Naive thymus-derived CD8-positive, alpha-beta T cell (primary cell): ENCODE data around the gene PHACTR3. TPM values are rescaled to one million over a fixed set of nuclear protein-coding genes. Genes with fewer than 3 reads are reported as not detected.

Experiments
- ATAC-seq, 2 donors: fragments of 150-1000 bp; cut with Tn5 transposase in 1 of 2; sonication (Bioruptor Pico), chemical (Tn5 transposase) in 1 of 2; 1 replicate in 1 of 2; 2 replicates in 1 of 2; pipeline ENCODE4 v1.10.0; 2021; ENCODE audit warnings: mild to moderate bottlenecking in 2 of 2, moderate library complexity in 2 of 2
- POLR2A ChIA-PET: fragments of 350-600 bp; sonication (Branson Sonifier 250); formaldehyde crosslinking; loops from one replicate; lab custom pipeline; 2021; ENCODE audit warnings: antibody characterized with exemption; lab: Charles Lee
- DNase-seq, 10 donors: peaks; one replicate each; pipeline versions ENCODE4 v3.0.0 to v3.0.0-alpha.2; 2020 to 2022
- H3K27ac Mint-ChIP-seq, 10 donors: one replicate each; pipeline ENCODE4 v1.8.0; 2020 to 2022; ENCODE audit warnings: mild to moderate bottlenecking in 10 of 10, mixed read lengths in 10 of 10, moderate library complexity in 4 of 10, inconsistent platforms in 1 of 10
- H3K27me3 Mint-ChIP-seq, 5 donors: one replicate each; pipeline ENCODE4 v1.8.0; 2021 to 2022; ENCODE audit warnings: mixed read lengths in 5 of 5
- H3K36me3 Mint-ChIP-seq, 3 donors: one replicate each; pipeline ENCODE4 v1.8.0; 2020 to 2022; ENCODE audit warnings: mixed read lengths in 3 of 3, mild to moderate bottlenecking in 2 of 3, inconsistent platforms in 1 of 3
- H3K4me1 Mint-ChIP-seq, 4 donors: one replicate each; pipeline ENCODE4 v1.8.0; 2021 to 2022; ENCODE audit warnings: mixed read lengths in 4 of 4
- H3K4me3 Mint-ChIP-seq, 10 donors: one replicate each; pipeline ENCODE4 v1.8.0; 2020 to 2022; ENCODE audit warnings: mild to moderate bottlenecking in 10 of 10, mixed read lengths in 10 of 10, moderate library complexity in 6 of 10, inconsistent platforms in 1 of 10
- H3K9me3 Mint-ChIP-seq, 9 donors: one replicate each; pipeline ENCODE4 v1.8.0; 2020 to 2022; ENCODE audit warnings: mixed read lengths in 9 of 9, mild to moderate bottlenecking in 3 of 9, inconsistent platforms in 1 of 9, moderate library complexity in 1 of 9
- polyA plus RNA-seq, 3 donors: library from polyadenylated mRNA; unstranded; fragments of 300-500 nt; fragmentation: Illumina TruSeq; gene quantifications; one replicate each; pipeline ENCODE4 v1.2.3, GENCODE V29; 2021
- total RNA-seq, 8 experiments: library from RNA in 2 of 8; stranded (reverse) in 2 of 8; gene quantifications; one replicate each; pipeline ENCODE4 v1.2.3 and lab custom pipeline; 2021 to 2026

The PHACTR3 gene
- total and polyA plus RNA-seq, 5 experiments from 2014 or later: not detected

DNA sequence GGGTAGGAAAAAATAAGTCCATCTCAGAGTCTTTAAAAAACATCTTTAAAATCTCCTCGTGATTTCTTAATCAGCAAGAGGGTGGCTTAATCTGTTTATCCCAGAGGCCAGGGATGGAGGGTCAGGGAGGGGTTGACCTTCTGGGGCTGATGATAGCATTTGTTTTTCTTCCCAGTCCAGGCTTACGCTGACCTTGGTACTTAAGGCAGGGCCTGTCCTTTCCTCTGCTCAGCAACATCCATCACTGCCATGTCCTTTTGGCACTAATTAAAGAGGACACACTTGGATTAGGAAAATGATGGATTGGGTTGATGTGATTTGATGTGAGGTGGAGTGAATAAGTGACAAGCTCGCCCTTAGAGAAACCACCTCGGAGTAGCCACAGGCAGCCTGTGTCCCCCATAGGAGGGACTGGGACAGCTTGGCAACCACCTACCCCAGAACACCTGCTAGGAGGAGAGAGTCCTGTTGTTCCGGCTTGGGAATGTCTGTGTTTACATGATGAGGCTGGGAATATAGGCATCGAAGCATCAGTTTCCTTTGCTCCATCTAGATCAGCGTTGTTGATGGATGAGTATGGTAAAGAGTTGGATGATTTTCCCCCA is 44.2 kb downstream of the PHACTR3 start:
- Mint-ChIP-seq H3K27ac (no peak overlapping the region), H3K36me3 (peaks cover 0 to 12% (median 2%) of the 10 kb centered on the region in 3 donors), H3K9me3 (peaks cover 0 to 18% (median 7%) of the 10 kb centered on the region in 9 donors), H3K27me3 (peaks cover 5 to 25% (median 8%) of the 10 kb centered on the region in 5 donors), H3K4me1 (no peaks in the 10 kb centered on the region), H3K4me3 (no peak overlapping the region)
- ATAC-seq (no peak), DNase-seq (no peak)
- POLR2A ChIA-PET: no interaction called here

DNA sequence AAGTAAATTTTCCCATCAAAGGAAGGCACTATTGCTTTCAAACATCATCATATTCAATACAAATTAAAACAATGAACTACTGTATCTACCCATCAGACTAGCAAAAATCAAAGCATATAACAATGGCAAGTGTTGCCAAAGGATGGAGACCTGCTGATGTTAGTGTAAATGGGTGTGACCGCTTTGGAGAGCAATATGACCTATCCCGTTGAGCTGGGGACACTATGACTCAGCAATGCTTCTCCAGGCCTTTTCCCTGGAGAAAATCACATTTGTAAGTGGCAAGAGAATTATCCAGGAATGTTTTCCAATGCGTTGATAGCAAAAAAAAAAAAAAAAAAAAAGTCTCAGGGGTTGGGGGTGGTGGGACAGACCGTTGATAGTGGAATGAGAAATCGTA is 46.1 kb downstream of the PHACTR3 start:
- Mint-ChIP-seq H3K36me3 (peaks cover 0 to 12% (median 2%) of the 10 kb centered on the region in 3 donors), H3K4me1 (no peaks in the 10 kb centered on the region), H3K27ac (no peak overlapping the region), H3K9me3 (peaks cover 0 to 19% (median 10%) of the 10 kb centered on the region in 9 donors), H3K27me3 (peaks cover 5 to 25% (median 8%) of the 10 kb centered on the region in 5 donors), H3K4me3 (no peak overlapping the region)
- POLR2A ChIA-PET: no interaction called here
- no peak for DNase-seq
- no peak for ATAC-seq

DNA sequence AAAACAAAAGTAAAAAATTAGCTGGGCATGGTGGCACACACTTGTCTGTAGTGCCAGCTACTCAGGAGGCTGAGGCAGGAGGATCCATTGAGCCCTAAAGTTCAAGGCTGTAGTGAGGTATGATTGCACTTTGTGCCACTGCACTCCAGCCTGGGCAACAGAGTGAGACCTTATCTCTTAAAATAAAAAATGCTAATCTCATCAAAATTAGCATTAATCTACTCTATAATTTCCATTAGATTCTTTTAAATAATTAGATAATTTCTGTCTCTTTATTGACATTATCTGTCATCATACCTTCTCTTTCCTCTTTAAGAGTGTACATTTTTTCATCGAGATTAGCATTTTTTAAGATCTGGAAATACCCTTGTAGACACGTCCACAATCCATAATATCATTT is 48.0 kb downstream of the PHACTR3 start:
- Mint-ChIP-seq H3K27ac (no peak overlapping the region), H3K4me1 (no peaks in the 10 kb centered on the region), H3K4me3 (no peak overlapping the region), H3K27me3 (peaks cover 3 to 7% (median 5%) of the 10 kb centered on the region in 5 donors), H3K36me3 (peaks cover 0 to 9% (median 0%) of the 10 kb centered on the region in 3 donors), H3K9me3 (peaks cover 5 to 26% (median 14%) of the 10 kb centered on the region in 9 donors)
- ATAC-seq (no peak), DNase-seq (no peak)
- POLR2A ChIA-PET: no interaction called here

DNA sequence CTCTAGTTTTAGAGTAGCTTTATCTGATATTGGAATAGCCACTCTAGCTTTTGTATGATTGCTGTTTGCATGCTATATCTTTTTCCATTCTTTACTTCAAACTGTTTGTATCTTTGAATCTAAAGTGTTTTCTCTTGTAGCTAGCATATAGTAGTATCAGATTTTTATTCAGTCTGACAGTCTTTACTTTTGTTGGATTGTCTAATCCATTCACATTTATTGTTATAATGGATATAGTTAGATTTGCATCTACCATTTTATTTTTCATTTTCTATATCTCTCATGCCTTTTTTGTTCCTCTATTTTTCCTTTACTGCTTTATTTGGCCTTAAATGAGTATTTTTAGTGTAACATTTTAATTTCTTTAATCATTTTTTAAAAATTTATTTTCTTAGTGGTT is 52.1 kb downstream of the PHACTR3 start:
- no peak overlapping the region for H3K27ac Mint-ChIP-seq
- H3K9me3 Mint-ChIP-seq: peaks cover 16 to 53% (median 35%) of the 10 kb centered on the region in 9 donors
- no peak for DNase-seq
- POLR2A ChIA-PET: no interaction called here
- peaks cover 4 to 11% (median 6%) of the 10 kb centered on the region in 5 donors for H3K27me3 Mint-ChIP-seq
- ATAC-seq: no peak
- peaks cover 0 to 27% (median 0%) of the 10 kb centered on the region in 3 donors for H3K36me3 Mint-ChIP-seq
- no peak overlapping the region for H3K4me3 Mint-ChIP-seq
- no peaks in the 10 kb centered on the region for H3K4me1 Mint-ChIP-seq

DNA sequence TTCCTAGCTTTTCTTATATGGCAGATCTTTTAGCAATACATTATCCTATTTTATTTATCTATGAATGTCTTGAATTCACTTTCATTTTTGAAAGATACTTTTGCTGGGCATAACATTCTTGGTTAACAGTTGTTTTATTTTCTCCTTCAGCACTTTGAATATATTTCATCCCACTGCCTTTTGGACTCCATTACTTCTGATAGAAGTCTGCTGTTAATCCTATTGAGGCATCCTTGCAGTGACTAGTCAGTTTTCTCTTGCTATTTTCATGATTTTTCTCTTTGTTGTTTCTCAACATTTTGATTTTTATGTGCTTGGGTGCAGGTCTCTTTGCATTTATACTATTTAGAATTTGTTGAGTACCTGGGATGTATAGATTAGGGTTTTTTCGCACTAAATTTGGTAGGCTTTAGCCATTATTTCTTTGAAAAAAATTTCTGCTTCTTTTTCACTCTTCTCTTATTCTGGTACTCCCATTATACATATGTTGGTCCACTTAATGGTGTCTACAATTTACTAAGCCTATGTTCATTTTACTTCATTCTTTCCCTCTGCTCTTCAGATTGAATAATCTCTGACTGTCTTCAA is 53.2 kb downstream of the PHACTR3 start:
- H3K4me3 Mint-ChIP-seq: no peak overlapping the region
- ATAC-seq: no peak
- peaks cover 16 to 53% (median 35%) of the 10 kb centered on the region in 9 donors for H3K9me3 Mint-ChIP-seq
- peaks cover 1 to 21% (median 15%) of the 10 kb centered on the region in 5 donors for H3K27me3 Mint-ChIP-seq
- H3K4me1 Mint-ChIP-seq: no peaks in the 10 kb centered on the region
- DNase-seq: no peak
- POLR2A ChIA-PET: no interaction called here
- peaks cover 0 to 27% (median 0%) of the 10 kb centered on the region in 3 donors for H3K36me3 Mint-ChIP-seq
- H3K27ac Mint-ChIP-seq: no peak overlapping the region

DNA sequence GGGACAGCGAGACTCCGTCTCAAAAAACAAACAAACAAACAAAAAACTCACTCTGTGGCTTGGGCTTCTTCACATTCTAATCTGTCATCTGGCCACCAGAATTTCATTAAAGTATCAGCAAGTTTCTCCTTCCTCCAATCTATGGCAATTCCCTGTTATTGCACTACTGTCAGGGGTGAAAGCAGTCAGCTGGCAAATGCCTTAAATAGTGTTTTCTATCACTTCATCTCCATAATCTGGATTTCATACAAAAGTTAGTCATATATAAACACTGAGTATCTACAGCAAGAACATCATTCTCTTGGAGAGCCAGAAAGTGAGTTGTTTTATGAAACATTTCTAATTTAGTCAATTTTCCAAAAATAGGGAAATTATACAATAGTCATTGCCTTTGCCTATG is 56.1 kb downstream of the PHACTR3 start:
- POLR2A ChIA-PET: no interaction called here
- Mint-ChIP-seq H3K27ac (no peak overlapping the region), H3K9me3 (peaks cover 16 to 51% (median 34%) of the 10 kb centered on the region in 9 donors), H3K4me1 (no peaks in the 10 kb centered on the region), H3K27me3 (peaks cover 5 to 43% (median 24%) of the 10 kb centered on the region in 5 donors), H3K4me3 (no peak overlapping the region), H3K36me3 (peaks cover 0 to 27% (median 0%) of the 10 kb centered on the region in 3 donors)
- DNase-seq (no peak), ATAC-seq (no peak)

DNA sequence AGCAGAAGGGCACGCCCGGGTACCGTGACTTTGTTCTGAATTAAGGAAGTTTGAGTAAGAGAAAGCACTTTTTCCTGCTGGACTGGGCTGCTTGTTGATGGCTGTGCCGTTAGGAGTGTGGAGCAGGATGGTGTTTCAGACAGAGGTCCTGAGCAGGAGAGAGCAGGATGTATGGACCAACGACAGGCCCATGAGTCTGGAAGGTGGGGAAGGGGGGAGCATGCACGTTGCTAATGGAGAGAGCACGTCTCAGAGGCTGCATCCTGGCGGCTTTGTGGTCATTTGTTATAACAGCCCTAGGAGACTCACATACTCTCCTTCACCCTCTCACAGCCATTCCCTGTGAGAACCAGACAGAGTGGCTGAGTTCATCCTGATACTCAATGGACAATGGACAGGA is 56.8 kb downstream of the PHACTR3 start:
- no peak overlapping the region for H3K27ac Mint-ChIP-seq
- peaks cover 6 to 49% (median 30%) of the 10 kb centered on the region in 5 donors for H3K27me3 Mint-ChIP-seq
- no peaks in the 10 kb centered on the region for H3K4me1 Mint-ChIP-seq
- ATAC-seq (no peak), DNase-seq (no peak)
- POLR2A ChIA-PET: no interaction called here
- peaks cover 0 to 27% (median 0%) of the 10 kb centered on the region in 3 donors for H3K36me3 Mint-ChIP-seq
- peaks cover 16 to 44% (median 30%) of the 10 kb centered on the region in 9 donors for H3K9me3 Mint-ChIP-seq
- no peak overlapping the region for H3K4me3 Mint-ChIP-seq

DNA sequence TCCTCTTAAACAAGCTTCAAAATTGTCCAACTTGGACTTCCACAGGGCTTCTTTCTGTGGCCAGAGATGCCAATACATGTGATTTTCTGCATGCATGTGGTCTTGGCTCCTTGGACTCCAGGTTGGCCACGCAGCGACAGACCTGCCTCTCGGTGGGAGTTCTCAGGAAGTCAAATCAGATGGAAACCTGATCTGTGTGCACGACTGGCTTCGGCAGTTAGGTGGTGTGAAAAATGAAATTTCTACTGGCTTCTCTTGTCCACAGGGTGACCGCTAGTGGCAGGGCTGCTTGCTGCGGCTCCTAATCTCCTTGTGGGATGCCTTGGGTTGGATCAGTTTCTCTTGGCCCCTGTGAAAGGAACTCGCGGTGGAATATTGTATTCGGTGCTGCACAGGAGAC is 57.3 kb downstream of the PHACTR3 start:
- H3K4me3 Mint-ChIP-seq: no peak overlapping the region
- no peaks in the 10 kb centered on the region for H3K4me1 Mint-ChIP-seq
- H3K27ac Mint-ChIP-seq: no peak overlapping the region
- H3K9me3 Mint-ChIP-seq: peaks cover 13 to 39% (median 30%) of the 10 kb centered on the region in 9 donors
- H3K27me3 Mint-ChIP-seq: peaks cover 6 to 54% (median 32%) of the 10 kb centered on the region in 5 donors
- H3K36me3 Mint-ChIP-seq: peaks cover 0 to 27% (median 0%) of the 10 kb centered on the region in 3 donors
- POLR2A ChIA-PET: no interaction called here
- ATAC-seq (no peak), DNase-seq (no peak)

DNA sequence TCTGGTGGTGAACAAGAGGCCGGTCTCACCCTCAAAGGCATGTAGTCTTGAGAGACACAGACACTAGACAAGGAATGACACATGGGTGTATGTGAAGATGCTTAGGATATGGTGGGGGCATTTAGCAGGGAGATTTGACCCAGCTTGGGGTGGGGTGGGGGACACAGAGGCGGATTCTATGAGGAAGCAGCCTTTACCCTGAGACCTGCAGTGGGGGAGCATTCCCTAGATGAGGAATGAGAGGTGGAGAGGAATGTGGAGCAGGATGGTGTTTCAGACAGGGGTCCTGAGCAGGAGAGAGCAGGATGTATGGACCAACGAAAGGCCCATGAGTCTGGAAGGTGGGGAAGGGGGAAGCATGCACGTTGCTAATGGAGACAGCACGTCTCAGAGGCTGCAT is 57.8 kb downstream of the PHACTR3 start:
- Mint-ChIP-seq H3K27me3 (peaks cover 6 to 57% (median 32%) of the 10 kb centered on the region in 5 donors), H3K4me1 (no peaks in the 10 kb centered on the region), H3K4me3 (no peak overlapping the region), H3K9me3 (peaks cover 12 to 35% (median 27%) of the 10 kb centered on the region in 9 donors), H3K27ac (no peak overlapping the region), H3K36me3 (peaks cover 0 to 25% (median 0%) of the 10 kb centered on the region in 3 donors)
- POLR2A ChIA-PET: no interaction called here
- DNase-seq (no peak), ATAC-seq (no peak)

DNA sequence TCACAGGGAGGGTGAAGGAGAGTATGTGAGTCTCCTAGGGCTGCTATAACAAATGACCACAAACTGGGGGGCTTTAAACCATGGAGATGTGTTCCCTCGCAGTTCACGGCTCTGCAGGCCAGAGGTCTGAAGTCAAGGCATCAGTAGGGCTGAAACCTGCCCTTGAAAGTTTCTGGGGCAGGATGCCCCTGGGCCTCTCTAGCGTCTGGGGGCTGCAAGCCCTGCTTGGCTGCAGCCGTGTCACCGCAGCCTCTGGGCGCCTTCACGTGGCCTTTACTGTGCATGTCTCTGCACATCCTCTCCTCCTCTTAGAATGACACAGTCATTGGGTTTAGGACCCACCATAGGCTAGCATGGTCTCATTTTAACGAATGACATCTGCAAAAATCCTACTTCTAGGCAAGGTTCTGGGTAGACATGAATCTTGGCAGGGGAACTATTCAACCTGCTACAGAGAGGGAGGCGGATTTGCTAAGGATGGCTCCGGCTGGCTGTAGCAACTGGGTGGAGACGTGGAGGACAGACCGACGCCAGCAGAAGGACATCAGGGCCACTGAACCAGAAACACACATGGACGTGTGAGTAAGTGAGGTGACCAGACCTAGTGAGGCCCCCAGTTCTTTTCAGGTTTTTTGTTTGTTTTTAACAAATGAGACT is 58.6 kb downstream of the PHACTR3 start:
- ATAC-seq (no peak), DNase-seq (no peak)
- POLR2A ChIA-PET: no interaction called here
- peaks cover 6 to 57% (median 32%) of the 10 kb centered on the region in 5 donors for H3K27me3 Mint-ChIP-seq
- peaks cover 9 to 27% (median 20%) of the 10 kb centered on the region in 9 donors for H3K9me3 Mint-ChIP-seq
- H3K4me1 Mint-ChIP-seq: no peaks in the 10 kb centered on the region
- H3K27ac Mint-ChIP-seq: no peak overlapping the region
- H3K4me3 Mint-ChIP-seq: no peak overlapping the region
- H3K36me3 Mint-ChIP-seq: peaks cover 0 to 17% (median 0%) of the 10 kb centered on the region in 3 donors

DNA sequence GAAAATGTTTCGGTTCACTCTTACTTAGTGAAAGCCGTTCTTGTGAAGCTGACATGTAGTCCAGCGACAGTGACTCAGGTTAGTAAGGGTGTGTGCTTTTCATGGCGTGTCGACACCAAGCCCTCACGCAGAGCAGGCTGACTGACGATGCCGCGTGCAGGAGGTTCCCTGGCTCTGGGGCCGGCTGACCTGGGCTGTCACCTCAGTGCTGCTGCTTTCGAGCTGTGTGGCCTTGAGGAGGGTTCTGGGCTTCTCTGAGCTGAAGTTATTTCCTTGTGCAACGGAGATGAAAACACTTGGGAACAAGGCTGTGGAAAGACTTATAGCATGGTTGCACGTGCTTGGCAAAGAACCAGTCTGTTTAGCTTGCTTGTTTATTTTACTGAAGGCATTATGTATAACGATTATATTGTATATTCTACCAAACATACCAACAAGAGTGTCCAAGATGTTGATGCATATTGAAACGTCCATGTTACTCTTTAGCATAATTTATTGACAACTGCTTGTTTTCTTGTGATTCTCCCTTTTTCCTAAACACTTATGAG is 59.2 kb downstream of the PHACTR3 start:
- no peaks in the 10 kb centered on the region for H3K4me1 Mint-ChIP-seq
- POLR2A ChIA-PET: no interaction called here
- H3K9me3 Mint-ChIP-seq: peaks cover 6 to 21% (median 14%) of the 10 kb centered on the region in 9 donors
- peaks cover 6 to 57% (median 32%) of the 10 kb centered on the region in 5 donors for H3K27me3 Mint-ChIP-seq
- H3K36me3 Mint-ChIP-seq: peaks cover 0 to 13% (median 0%) of the 10 kb centered on the region in 3 donors
- DNase-seq (no peak), ATAC-seq (no peak)
- H3K27ac Mint-ChIP-seq: no peak overlapping the region
- H3K4me3 Mint-ChIP-seq: no peak overlapping the region

DNA sequence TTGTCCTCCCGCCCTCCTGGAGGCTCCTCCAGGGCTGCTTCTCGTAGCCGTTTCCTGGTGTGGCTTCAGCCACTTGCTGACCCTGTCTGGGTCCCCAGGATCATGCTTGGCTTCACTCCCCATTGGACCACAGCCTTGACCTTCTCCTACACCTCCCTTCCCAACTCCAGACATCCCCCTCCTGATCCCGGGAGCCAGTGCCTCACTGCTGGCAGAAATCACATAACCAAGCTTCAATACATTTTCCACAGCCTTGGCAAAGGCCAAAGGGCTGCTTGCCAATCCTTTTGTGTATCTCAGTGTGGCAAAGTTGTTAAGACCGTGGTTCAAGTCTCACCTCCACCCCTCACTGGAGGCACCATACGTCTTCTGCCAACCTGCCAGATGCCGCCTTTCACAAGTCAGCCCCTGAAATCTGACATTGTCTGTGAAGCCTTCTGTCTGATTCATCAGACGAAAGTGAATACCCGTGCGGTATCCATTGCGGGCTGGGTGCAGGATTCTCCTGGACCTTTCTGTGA is 60.1 kb downstream of the PHACTR3 start:
- H3K36me3 Mint-ChIP-seq: peaks cover 0 to 6% (median 0%) of the 10 kb centered on the region in 3 donors
- no peak overlapping the region for H3K27ac Mint-ChIP-seq
- no peak overlapping the region for H3K4me3 Mint-ChIP-seq
- peaks cover 6 to 57% (median 30%) of the 10 kb centered on the region in 5 donors for H3K27me3 Mint-ChIP-seq
- POLR2A ChIA-PET: no interaction called here
- no peaks in the 10 kb centered on the region for H3K4me1 Mint-ChIP-seq
- ATAC-seq (no peak), DNase-seq (no peak)
- H3K9me3 Mint-ChIP-seq: peaks cover 0 to 15% (median 8%) of the 10 kb centered on the region in 9 donors
